Measurements from ENCODE around the gene KCTD1. TPM values are rescaled to one million over a fixed set of nuclear protein-coding genes. Genes with fewer than 3 reads are reported as not detected.

KCTD1 gene
- total RNA-seq, 1 experiment from 2014 or later: 20.5 TPM

- Histone ChIP-seq H3K9me3 (ENCODE audit: insufficient read depth, low read depth) (no peaks in the 10 kb centered on the region), H3K79me2 (ENCODE audit: low read depth) (no peaks in the 10 kb centered on the region), H3K27ac (no peak overlapping the region), H3K9me2 (ENCODE audit: insufficient read depth) (no peaks in the 10 kb centered on the region), H3F3A (ENCODE audit: insufficient read depth, low read depth) (no peaks in the 10 kb centered on the region), H4K20me1 (ENCODE audit: insufficient read depth) (no peaks in the 10 kb centered on the region), H3K36me3 (ENCODE audit: low read depth) (no peaks in the 10 kb centered on the region), H3K4me2 (no peak overlapping the region), H3K4me1 (replicated peaks; ENCODE audit: insufficient read depth) (no peaks in the 10 kb centered on the region), H3K4me3 (no peak overlapping the region), H3K27me3 (ENCODE audit: insufficient read depth, low read depth) (no peaks in the 10 kb centered on the region), H2AFZ (no peak overlapping the region)
- TF ChIP-seq EZH2 (IDR thresholded peaks at IDR 0.05; ENCODE audit: low read depth): no peak
- TF ChIP-seq CTCF (conservative IDR thresholded peaks at IDR 0.05): no peak
- ChIA-PET CTCF (no interaction called here), POLR2A (ENCODE audit: unreplicated experiment) (no interaction called here)
- intact Hi-C loops (cut with micrococcal nuclease; ENCODE audit: unreplicated experiment): no loop called here
- DNase-seq: no peak
- BruUV-seq (replicated peaks): no TSS peak
Observed at GRCh38 chr18:26414901-26415440, 133.4 kb downstream of the KCTD1 start.

- no peak for TF ChIP-seq CTCF (conservative IDR thresholded peaks at IDR 0.05)
- no peak for DNase-seq
- CTCF ChIA-PET: interaction anchor here (1.1 kb wide), 1 partner anchor 26 kb away, joined by 4 read pairs; no protein-coding TSS in a partner anchor
- Histone ChIP-seq H3K9me3 (ENCODE audit: insufficient read depth, low read depth) (no peaks in the 10 kb centered on the region), H3K36me3 (ENCODE audit: low read depth) (no peaks in the 10 kb centered on the region), H3K4me2 (no peak overlapping the region), H2AFZ (no peak overlapping the region), H3K79me2 (ENCODE audit: low read depth) (no peaks in the 10 kb centered on the region), H3K27ac (no peak overlapping the region), H3K4me3 (no peak overlapping the region), H3K9me2 (ENCODE audit: insufficient read depth) (no peaks in the 10 kb centered on the region), H3K4me1 (replicated peaks; ENCODE audit: insufficient read depth) (peaks cover 20% of the 10 kb centered on the region), H3K27me3 (ENCODE audit: insufficient read depth, low read depth) (no peaks in the 10 kb centered on the region), H4K20me1 (ENCODE audit: insufficient read depth) (no peaks in the 10 kb centered on the region), H3F3A (ENCODE audit: insufficient read depth, low read depth) (0 out of 2 replicates have a peak, but pooled peaks cover 7% of the 10 kb centered on the region)
- intact Hi-C loops (cut with micrococcal nuclease; ENCODE audit: unreplicated experiment): loop anchor here (5.0 to 10.0 kb wide), 2 partner anchors 68 to 596 kb away; no protein-coding TSS in a partner anchor
- POLR2A ChIA-PET (ENCODE audit: unreplicated experiment): no interaction called here
- no TSS peak for BruUV-seq (replicated peaks)
Observed at GRCh38 chr18:26409091-26409490, 139.3 kb downstream of the KCTD1 start.

- H3K27me3 ChIP-seq (ENCODE audit: insufficient read depth, low read depth): no peaks in the 10 kb centered on the region
Observed at GRCh38 chr18:26407736-26408601, 140.4 kb downstream of the KCTD1 start.

More at GRCh38 chr18:26407736-26408601, 140.4 kb downstream of the KCTD1 start:
- Histone ChIP-seq H3K36me3 (ENCODE audit: low read depth) (no peaks in the 10 kb centered on the region), H2AFZ (no peak overlapping the region), H3K4me2 (peak overlapping the region; percentile 53), H3K4me1 (replicated peaks; ENCODE audit: insufficient read depth) (peaks cover 20% of the 10 kb centered on the region), H3K9me3 (ENCODE audit: insufficient read depth, low read depth) (no peaks in the 10 kb centered on the region), H3K4me3 (no peak overlapping the region), H4K20me1 (ENCODE audit: insufficient read depth) (no peaks in the 10 kb centered on the region), H3F3A (ENCODE audit: insufficient read depth, low read depth) (0 out of 2 replicates have a peak, but pooled peaks cover 7% of the 10 kb centered on the region), H3K9me2 (ENCODE audit: insufficient read depth) (no peaks in the 10 kb centered on the region), H3K79me2 (ENCODE audit: low read depth) (no peaks in the 10 kb centered on the region), H3K27ac (peak overlapping the region; percentile 72)
- intact Hi-C loops (cut with micrococcal nuclease; ENCODE audit: unreplicated experiment): loop anchor here (2.0 to 10.0 kb wide), 3 partner anchors 69 to 597 kb away; partner anchors contain the start of gene KCTD1
- CTCF ChIA-PET: interaction anchor here (1.1 kb wide), 1 partner anchor 25 kb away, joined by 4 read pairs; no protein-coding TSS in a partner anchor
- POLR2A ChIA-PET (ENCODE audit: unreplicated experiment): no interaction called here
- BruUV-seq (replicated peaks): no TSS peak
- DNase-seq: peak; percentile 3 to 74
- TF ChIP-seq CTCF (conservative IDR thresholded peaks at IDR 0.05) (no peak), EZH2 (IDR thresholded peaks at IDR 0.05; ENCODE audit: low read depth) (no peak)

Data from PC-9 (cell line).